Measurements from ENCODE around the gene HOXD12. TPM values are rescaled to one million over a fixed set of nuclear protein-coding genes. Genes with fewer than 3 reads are reported as not detected.

Gene HOXD12, protein sequence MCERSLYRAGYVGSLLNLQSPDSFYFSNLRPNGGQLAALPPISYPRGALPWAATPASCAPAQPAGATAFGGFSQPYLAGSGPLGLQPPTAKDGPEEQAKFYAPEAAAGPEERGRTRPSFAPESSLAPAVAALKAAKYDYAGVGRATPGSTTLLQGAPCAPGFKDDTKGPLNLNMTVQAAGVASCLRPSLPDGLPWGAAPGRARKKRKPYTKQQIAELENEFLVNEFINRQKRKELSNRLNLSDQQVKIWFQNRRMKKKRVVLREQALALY
- total RNA-seq (2012; rRNA removed) = not detected in 2 replicates

DNA sequence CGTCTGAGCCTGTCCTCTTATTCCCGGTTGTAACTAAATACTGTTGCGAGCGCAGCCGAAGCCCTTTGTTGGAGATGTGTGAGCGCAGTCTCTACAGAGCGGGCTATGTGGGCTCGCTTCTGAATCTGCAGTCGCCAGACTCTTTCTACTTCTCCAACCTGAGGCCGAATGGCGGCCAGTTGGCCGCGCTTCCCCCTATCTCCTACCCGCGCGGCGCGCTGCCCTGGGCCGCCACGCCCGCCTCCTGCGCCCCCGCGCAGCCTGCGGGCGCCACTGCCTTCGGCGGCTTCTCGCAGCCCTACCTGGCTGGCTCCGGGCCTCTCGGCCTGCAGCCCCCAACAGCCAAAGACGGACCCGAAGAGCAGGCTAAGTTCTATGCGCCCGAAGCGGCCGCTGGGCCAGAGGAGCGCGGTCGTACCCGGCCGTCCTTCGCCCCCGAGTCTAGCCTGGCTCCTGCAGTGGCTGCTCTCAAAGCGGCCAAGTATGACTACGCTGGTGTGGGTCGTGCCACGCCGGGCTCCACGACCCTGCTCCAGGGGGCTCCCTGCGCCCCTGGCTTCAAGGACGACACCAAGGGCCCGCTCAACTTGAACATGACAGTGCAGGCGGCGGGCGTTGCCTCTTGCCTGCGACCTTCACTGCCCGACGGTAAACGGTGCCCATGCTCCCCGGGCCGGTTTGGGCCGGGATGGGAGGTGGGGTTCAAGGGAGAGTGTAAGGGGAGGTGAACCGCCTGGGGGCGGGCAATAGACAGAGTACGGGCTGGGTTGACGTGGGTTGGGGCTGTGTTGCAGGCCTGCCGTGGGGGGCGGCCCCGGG, at the start of gene HOXD12:
HOXD12 (plus strand) TSS at position 68 of the 819 bp plus-strand sequence; CDS start at position 75, 7 bp downstream.
- Histone ChIP-seq H3K4me2 (ENCODE audit: low read length) (no peak within 1 kb of the TSS), H3K9me3 (replicated peaks; ENCODE audit: low read length) (no peaks in the 10 kb centered on the region), H3K36me3 (ENCODE audit: insufficient read depth, low read length) (no peaks in the 10 kb centered on the region), H3K4me3 (ENCODE audit: low read length) (no peak within 1 kb of the TSS), H3K4me1 (ENCODE audit: control insufficient read depth, insufficient read depth, low read length) (peaks cover 17% of the 10 kb centered on the region), H3K27me3 (ENCODE audit: control insufficient read depth, insufficient read depth, low read length) (peaks cover 99% of the 10 kb centered on the region), H3K9ac (ENCODE audit: low read depth, low read length) (no peak within 1 kb of the TSS)

DNA sequence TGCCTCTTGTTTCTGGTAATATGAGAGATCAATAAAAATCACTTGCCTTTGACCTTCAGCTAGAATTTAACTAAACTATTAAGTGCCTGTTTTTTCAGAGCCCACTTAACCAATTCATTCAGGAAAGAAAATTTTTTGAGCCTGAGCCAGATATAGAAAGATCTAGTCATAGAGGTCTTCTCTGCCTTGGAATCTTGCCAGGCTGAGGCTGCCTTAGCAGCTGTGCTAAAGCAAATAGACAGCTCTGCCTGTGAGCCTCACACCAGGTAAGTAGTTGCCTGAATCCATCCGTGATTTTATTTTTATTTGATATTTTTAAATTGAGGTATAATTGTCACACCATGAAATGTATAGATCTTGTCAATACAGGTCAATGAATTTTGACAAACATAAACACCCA, 43.2 kb upstream of the HOXD12 start:
- H3K27me3 ChIP-seq (ENCODE audit: control insufficient read depth, insufficient read depth, low read length) = peaks cover 13% of the 10 kb centered on the region

DNA sequence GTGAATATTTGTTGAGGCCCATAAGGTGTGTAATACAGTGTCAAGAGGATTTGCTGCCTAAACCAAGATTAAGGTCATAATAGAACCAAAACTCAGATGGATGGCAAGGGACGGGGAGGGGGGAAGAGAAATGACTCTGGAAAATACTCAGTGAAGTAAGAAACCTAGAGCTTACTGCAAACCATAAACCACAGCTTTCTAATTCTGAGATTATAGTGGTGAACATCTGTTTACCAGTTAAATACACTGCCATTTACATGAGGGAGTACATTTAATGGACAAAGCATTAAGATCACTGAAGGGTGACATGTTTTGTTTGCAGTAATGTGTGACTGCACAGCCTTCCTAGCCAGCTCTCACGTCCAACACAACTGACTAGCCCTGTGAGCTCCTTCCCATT, 35.6 kb upstream of the HOXD12 start:
- H3K9me3 ChIP-seq (replicated peaks; ENCODE audit: low read length) = peaks cover 3% of the 10 kb centered on the region
- H3K4me3 ChIP-seq (ENCODE audit: low read length) = no peak overlapping the region
- H3K4me2 ChIP-seq (ENCODE audit: low read length) = no peak overlapping the region
- no peak overlapping the region for H3K9ac ChIP-seq (ENCODE audit: low read depth, low read length)
- H3K36me3 ChIP-seq (ENCODE audit: insufficient read depth, low read length) = no peaks in the 10 kb centered on the region
- H3K27me3 ChIP-seq (ENCODE audit: control insufficient read depth, insufficient read depth, low read length) = peaks cover 78% of the 10 kb centered on the region
- peaks cover 18% of the 10 kb centered on the region for H3K4me1 ChIP-seq (ENCODE audit: control insufficient read depth, insufficient read depth, low read length)

More for the DNA sequence above, 43.2 kb upstream of the HOXD12 start:
- Histone ChIP-seq H3K9me3 (replicated peaks; ENCODE audit: low read length) (no peaks in the 10 kb centered on the region), H3K36me3 (ENCODE audit: insufficient read depth, low read length) (no peaks in the 10 kb centered on the region), H3K4me3 (ENCODE audit: low read length) (no peak overlapping the region), H3K4me1 (ENCODE audit: control insufficient read depth, insufficient read depth, low read length) (no peaks in the 10 kb centered on the region), H3K4me2 (ENCODE audit: low read length) (no peak overlapping the region), H3K9ac (ENCODE audit: low read depth, low read length) (no peak overlapping the region)

DNA sequence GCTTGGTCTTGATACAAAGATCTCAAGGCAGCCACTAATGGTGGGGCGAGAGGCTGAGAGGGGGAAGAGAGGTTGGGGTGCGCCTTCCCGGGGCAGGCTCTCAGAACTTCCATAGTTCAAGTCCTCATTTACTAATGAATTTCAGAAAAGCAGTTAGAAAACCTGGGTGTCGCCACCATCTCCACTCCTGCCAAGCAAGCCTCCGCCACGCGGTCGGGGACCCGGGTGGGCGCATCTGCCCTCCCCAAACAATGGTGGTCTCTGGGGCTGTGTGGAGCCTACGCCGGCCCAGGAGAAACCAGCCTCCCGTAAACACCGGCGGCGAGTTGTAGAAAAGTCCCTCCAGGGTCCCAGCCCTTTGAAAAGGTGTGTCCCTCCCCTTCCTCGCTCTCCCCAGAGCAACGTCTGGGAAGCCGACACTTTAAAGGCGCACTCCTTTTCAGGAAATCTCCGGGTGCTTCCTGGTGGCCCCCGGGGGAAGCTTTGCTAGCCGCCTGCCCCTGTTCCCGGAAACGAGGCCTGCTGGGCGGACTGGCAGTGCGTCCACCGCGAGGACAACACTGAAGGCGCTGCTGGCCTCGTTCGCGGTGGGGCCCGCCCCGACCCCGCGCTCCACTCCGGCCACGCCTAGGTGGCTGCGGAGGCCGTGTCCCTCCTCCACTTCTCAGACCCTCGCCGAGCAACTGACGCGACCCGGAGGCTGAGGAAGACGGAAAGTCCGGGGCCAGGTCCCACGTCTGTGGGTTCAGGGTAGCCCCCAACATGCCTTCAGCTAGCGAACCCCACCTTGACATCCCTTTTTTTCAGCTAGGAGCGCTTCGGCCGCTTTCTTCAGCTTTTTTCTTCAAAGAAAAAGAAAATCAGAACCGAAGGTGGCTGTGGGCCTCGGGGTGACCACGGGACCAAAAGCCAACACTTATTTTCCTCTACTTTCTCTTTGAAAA, 32.7 kb upstream of the HOXD12 start:
- Histone ChIP-seq H3K4me1 (ENCODE audit: control insufficient read depth, insufficient read depth, low read length) (peaks cover 18% of the 10 kb centered on the region), H3K36me3 (ENCODE audit: insufficient read depth, low read length) (no peaks in the 10 kb centered on the region), H3K27me3 (ENCODE audit: control insufficient read depth, insufficient read depth, low read length) (peaks cover 94% of the 10 kb centered on the region), H3K4me2 (ENCODE audit: low read length) (peak overlapping the region; percentile 78), H3K9ac (ENCODE audit: low read depth, low read length) (no peak overlapping the region), H3K4me3 (ENCODE audit: low read length) (peak overlapping the region; percentile 63), H3K9me3 (replicated peaks; ENCODE audit: low read length) (peaks cover 3% of the 10 kb centered on the region)

DNA sequence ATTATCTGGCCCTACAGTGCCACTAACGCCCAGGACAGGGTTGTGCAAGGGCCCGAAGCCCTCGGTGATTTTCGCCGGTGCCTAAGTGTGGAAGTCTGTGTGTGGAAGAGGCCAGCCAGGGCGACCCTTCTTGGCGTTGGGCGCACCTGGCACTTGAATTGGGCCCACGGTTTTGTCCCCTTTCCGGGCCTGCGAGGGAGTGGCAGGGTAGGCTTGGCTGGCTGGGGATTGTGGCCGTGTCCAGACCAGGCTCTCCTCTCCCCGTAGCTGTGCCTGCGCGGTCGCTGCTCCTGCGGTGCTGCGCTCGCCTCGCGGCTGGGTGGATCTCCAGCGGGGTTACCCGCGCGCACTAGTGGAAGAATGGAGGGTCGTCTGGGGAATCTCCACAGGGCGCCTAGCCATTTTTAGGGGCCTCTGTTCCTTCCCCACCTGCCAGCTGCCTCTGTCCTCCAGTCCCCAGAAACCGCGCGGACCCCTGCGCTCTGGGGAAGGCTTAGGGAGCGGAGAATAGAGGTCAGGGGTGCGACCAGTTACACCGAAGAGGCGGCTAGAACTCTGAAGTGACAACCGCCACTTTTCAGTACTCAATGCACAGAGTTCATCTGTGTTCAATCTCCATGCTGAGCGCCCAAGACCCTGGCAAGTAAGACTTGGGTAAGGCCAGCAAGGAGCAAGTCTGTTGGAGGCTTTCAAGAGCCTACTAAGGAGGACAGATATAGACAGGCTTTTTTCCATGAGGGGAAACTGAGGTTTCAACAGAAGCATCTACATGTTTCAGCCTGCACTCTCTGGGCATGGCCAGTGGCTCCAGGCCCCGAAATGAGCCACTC, 31.8 kb upstream of the HOXD12 start:
- peak overlapping the region; percentile 78 for H3K4me2 ChIP-seq (ENCODE audit: low read length)
- peaks cover 3% of the 10 kb centered on the region for H3K9me3 ChIP-seq (replicated peaks; ENCODE audit: low read length)
- peaks cover 95% of the 10 kb centered on the region for H3K27me3 ChIP-seq (ENCODE audit: control insufficient read depth, insufficient read depth, low read length)
- H3K9ac ChIP-seq (ENCODE audit: low read depth, low read length) = no peak overlapping the region
- peaks cover 18% of the 10 kb centered on the region for H3K4me1 ChIP-seq (ENCODE audit: control insufficient read depth, insufficient read depth, low read length)
- no peaks in the 10 kb centered on the region for H3K36me3 ChIP-seq (ENCODE audit: insufficient read depth, low read length)
- peak overlapping the region; percentile 63 for H3K4me3 ChIP-seq (ENCODE audit: low read length)

DNA sequence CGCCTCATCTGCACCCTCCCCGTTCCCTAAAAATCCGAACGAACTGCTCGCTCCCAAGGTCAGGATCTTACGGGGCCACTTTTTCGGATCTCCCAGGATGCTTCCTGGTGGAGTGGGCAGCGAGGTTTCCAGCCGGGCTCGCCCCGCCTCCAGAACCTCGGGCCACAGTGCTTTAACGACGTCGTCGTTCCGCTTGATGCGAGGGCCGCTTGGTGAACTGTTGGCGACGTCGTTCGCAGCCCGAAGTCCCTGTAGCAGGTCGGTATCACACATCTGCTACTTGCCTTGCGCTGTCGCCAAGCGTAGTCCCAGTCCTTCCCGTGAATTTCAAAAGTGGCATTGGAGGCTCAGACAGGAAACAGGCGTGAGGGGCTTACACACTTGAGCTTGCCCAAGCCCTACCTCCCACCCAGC, 31.2 kb upstream of the HOXD12 start:
- Histone ChIP-seq H3K27me3 (ENCODE audit: control insufficient read depth, insufficient read depth, low read length) (peaks cover 95% of the 10 kb centered on the region), H3K4me1 (ENCODE audit: control insufficient read depth, insufficient read depth, low read length) (peaks cover 18% of the 10 kb centered on the region), H3K4me2 (ENCODE audit: low read length) (peak overlapping the region; percentile 56), H3K4me3 (ENCODE audit: low read length) (no peak overlapping the region), H3K9ac (ENCODE audit: low read depth, low read length) (no peak overlapping the region), H3K9me3 (replicated peaks; ENCODE audit: low read length) (peaks cover 3% of the 10 kb centered on the region), H3K36me3 (ENCODE audit: insufficient read depth, low read length) (no peaks in the 10 kb centered on the region)

DNA sequence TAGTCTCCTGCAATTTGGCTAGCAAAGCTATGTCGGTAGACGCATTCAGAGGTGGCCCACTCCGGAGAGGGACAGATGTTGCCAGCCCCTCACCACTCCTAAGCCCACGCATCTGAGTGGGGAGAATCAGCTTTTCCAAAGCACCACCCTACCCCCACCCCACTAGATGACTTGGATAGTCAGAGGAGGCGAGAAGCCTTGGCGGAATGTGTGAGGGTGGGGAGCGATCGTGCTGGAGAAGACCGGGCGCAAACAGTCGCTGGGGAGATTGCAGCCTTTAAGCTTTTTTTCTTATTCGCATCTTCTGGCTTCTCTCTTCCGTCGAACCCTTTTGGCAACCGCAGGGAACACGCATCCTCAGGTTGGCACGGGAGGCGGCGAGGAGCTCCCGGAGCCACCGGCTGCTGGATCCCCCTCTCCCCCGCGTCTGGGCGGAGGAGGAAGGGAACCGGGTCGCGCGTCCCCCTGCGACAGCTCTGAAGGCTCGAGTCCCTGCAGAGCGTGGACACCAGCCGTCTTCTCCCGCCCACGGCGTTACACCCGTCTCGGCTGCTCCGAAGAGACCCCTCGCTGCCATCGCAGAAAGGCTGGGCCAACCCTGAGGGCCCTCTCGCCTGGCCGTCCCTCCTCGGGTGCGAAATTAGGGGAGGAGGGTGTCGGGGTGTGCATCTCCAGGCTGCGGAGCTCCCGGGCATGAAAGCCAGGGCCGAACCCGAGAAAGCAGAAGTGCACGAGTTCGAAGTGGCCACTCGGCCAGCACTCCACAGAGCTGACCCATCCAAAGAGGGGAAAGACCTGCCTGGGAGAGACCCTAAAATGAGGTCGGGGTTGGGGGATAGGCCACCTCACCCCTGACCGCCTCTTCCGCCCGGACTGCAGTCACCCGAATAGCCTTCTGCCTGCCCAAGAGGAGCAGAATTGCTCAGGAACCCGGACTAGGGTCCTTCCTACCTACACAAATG, 28.0 kb upstream of the HOXD12 start:
- Histone ChIP-seq H3K9me3 (replicated peaks; ENCODE audit: low read length) (peaks cover 3% of the 10 kb centered on the region), H3K36me3 (ENCODE audit: insufficient read depth, low read length) (no peaks in the 10 kb centered on the region), H3K4me2 (ENCODE audit: low read length) (no peak overlapping the region), H3K27me3 (ENCODE audit: control insufficient read depth, insufficient read depth, low read length) (peaks cover 99% of the 10 kb centered on the region), H3K9ac (ENCODE audit: low read depth, low read length) (no peak overlapping the region), H3K4me3 (ENCODE audit: low read length) (no peak overlapping the region), H3K4me1 (ENCODE audit: control insufficient read depth, insufficient read depth, low read length) (peaks cover 18% of the 10 kb centered on the region)

DNA sequence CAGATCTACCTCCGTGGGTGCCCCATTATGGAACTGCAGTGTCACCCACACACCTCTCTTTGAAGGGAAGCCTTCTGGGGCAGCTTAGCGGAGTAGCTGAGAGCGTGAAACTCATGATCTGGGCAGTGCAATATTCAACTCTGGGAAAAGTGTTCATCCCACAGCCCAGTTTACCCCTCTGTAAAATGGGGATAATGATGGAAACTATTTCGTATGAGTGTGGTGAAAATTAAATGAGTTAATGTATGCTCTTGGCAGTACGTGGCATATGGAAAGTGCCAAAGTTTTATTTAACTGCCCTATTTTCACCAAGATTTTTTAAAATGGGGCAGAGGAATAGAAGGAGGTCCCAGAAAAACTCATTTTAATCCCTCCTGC, 27.3 kb upstream of the HOXD12 start:
- Histone ChIP-seq H3K36me3 (ENCODE audit: insufficient read depth, low read length) (no peaks in the 10 kb centered on the region), H3K9ac (ENCODE audit: low read depth, low read length) (no peak overlapping the region), H3K4me3 (ENCODE audit: low read length) (no peak overlapping the region), H3K9me3 (replicated peaks; ENCODE audit: low read length) (peaks cover 3% of the 10 kb centered on the region), H3K4me2 (ENCODE audit: low read length) (no peak overlapping the region), H3K4me1 (ENCODE audit: control insufficient read depth, insufficient read depth, low read length) (peaks cover 14% of the 10 kb centered on the region), H3K27me3 (ENCODE audit: control insufficient read depth, insufficient read depth, low read length) (peaks cover 99% of the 10 kb centered on the region)

DNA sequence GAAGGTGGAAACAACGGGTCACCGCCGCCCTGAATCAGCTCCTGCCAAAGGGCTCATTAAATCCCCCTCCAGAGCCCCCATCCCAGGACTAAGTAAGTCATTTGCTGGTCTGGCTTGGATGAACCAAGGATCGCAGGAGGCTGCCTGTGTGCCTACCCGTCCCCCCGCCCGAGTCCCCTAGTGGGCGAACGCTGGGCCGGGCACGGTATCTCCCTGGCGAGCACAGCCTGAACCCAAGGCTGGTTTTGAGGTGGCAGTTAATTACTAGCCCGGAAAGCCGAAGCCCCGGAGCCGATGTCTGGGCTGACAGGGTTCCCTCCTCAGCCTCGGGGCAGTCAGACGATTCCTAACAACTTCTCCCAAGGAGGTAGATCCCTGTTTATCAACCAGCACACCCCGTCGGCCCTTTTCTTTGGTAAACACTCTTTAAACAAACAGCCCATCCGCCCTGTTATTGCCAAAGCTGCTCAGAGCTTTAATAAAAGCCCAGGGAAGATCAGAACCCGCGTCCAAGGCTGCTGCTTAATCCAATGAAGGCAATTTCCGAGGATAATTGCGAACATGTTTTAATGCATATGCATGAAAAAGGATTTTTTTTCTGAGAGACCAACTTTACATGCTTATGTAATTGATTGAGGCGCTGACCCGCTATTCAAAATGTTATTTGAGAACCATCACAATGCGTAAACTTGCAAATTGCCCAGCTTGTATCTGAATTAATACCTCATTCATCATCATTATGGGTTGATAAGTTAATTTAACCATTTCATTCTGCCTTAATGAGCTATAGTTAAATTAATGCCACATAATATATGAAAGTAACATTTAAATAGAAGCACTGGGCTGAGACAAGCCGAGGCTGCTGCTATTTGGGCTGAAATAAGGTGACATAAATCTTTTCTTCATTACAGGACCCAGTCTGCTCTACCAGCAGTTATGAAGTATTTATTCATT, 26.4 kb upstream of the HOXD12 start:
- Histone ChIP-seq H3K9ac (ENCODE audit: low read depth, low read length) (no peak overlapping the region), H3K9me3 (replicated peaks; ENCODE audit: low read length) (peaks cover under 1% of the 10 kb centered on the region), H3K4me3 (ENCODE audit: low read length) (no peak overlapping the region), H3K27me3 (ENCODE audit: control insufficient read depth, insufficient read depth, low read length) (peaks cover 99% of the 10 kb centered on the region), H3K36me3 (ENCODE audit: insufficient read depth, low read length) (no peaks in the 10 kb centered on the region), H3K4me2 (ENCODE audit: low read length) (no peak overlapping the region), H3K4me1 (ENCODE audit: control insufficient read depth, insufficient read depth, low read length) (peaks cover 5% of the 10 kb centered on the region)
